ENCODE data around the gene APAF1.
"Not testable (repeated sequence)": the region's sequence is repeated elsewhere in the genome, so short reads cannot be mapped to it uniquely, and the experiment has no call there.

Gene APAF1

GRCh38 chr12:98644712-98645571, at the start of gene APAF1, which contains the start of gene IKBIP:
Gene APAF1, plus strand, starts transcription at chr12:98645290. Its CDS starts 3,070 bp downstream, at chr12:98648360.
Gene IKBIP, minus strand, starts transcription at chr12:98644788. Its CDS starts 87 bp downstream, at chr12:98644701.
- DNase-seq (ENCODE audit: low read depth in 2 of 2) = peak; percentile 91 to 96

- DNase-seq (ENCODE audit: low read depth in 2 of 2) = not testable (repeated sequence)
Measured at GRCh38 chr12:98597313-98597712, 47.8 kb upstream of the APAF1 start.

- DNase-seq (ENCODE audit: low read depth in 2 of 2) = no peak
Measured at GRCh38 chr12:98601924-98602323, 43.2 kb upstream of the APAF1 start.

- no peak for DNase-seq (ENCODE audit: low read depth in 2 of 2)
Measured at GRCh38 chr12:98606359-98606988, 38.6 kb upstream of the APAF1 start.

- DNase-seq (ENCODE audit: low read depth in 2 of 2) = no peak
Measured at GRCh38 chr12:98610596-98610995, 34.5 kb upstream of the APAF1 start.

GRCh38 chr12:98612696-98613334, 32.3 kb upstream of the APAF1 start:
- DNase-seq (ENCODE audit: low read depth in 2 of 2) = no peak

GRCh38 chr12:98618952-98619351, 26.1 kb upstream of the APAF1 start:
- DNase-seq (ENCODE audit: low read depth in 2 of 2) = no peak

GRCh38 chr12:98635657-98636323, 9.3 kb upstream of the APAF1 start:
- DNase-seq (ENCODE audit: low read depth in 2 of 2) = no peak

- DNase-seq (ENCODE audit: low read depth in 2 of 2) = no peak
Measured at GRCh38 chr12:98637068-98637467, 8.0 kb upstream of the APAF1 start.

GRCh38 chr12:98638009-98638408, 7.1 kb upstream of the APAF1 start:
- DNase-seq (ENCODE audit: low read depth in 2 of 2) = no peak

GRCh38 chr12:98639491-98639890, 5.6 kb upstream of the APAF1 start:
- no peak for DNase-seq (ENCODE audit: low read depth in 2 of 2)

GRCh38 chr12:98642801-98643200, 2.3 kb upstream of the APAF1 start:
- DNase-seq (ENCODE audit: low read depth in 2 of 2) = not testable (repeated sequence)

GRCh38 chr12:98644433-98644711, 718 bp upstream of the APAF1 start:
- no peak for DNase-seq (ENCODE audit: low read depth in 2 of 2)

- DNase-seq (ENCODE audit: low read depth in 2 of 2) = no peak
Measured at GRCh38 chr12:98645572-98646067, 530 bp downstream of the APAF1 start.

GRCh38 chr12:98646294-98647090, 1.4 kb downstream of the APAF1 start:
- no peak for DNase-seq (ENCODE audit: low read depth in 2 of 2)

GRCh38 chr12:98651328-98651727, 6.2 kb downstream of the APAF1 start:
- no peak for DNase-seq (ENCODE audit: low read depth in 2 of 2)

GRCh38 chr12:98653866-98654493, 8.9 kb downstream of the APAF1 start:
- DNase-seq (ENCODE audit: low read depth in 2 of 2) = no peak

GRCh38 chr12:98656289-98657101, 11.4 kb downstream of the APAF1 start:
- no peak for DNase-seq (ENCODE audit: low read depth in 2 of 2)

- DNase-seq (ENCODE audit: low read depth in 2 of 2) = no peak
Measured at GRCh38 chr12:98660521-98660920, 15.4 kb downstream of the APAF1 start.

- DNase-seq (ENCODE audit: low read depth in 2 of 2) = no peak
Measured at GRCh38 chr12:98669751-98670150, 24.7 kb downstream of the APAF1 start.

Measured in stimulated activated CD4-positive, alpha-beta T cell treated with anti-CD3 and anti-CD28 coated beads, Interleukin-15, amount 100 ng/mL, for 48 hours (primary cell).